HG03097 (cell line): ENCODE data around the gene AIF1.

Experiments used
- ATAC-seq: cut with Tn5 transposase; IDR thresholded peaks from one replicate; pipeline ENCODE4 v1.9.1; 2021; ENCODE audit not compliant: unreplicated experiment, low FRiP score

The AIF1 gene

DNA sequence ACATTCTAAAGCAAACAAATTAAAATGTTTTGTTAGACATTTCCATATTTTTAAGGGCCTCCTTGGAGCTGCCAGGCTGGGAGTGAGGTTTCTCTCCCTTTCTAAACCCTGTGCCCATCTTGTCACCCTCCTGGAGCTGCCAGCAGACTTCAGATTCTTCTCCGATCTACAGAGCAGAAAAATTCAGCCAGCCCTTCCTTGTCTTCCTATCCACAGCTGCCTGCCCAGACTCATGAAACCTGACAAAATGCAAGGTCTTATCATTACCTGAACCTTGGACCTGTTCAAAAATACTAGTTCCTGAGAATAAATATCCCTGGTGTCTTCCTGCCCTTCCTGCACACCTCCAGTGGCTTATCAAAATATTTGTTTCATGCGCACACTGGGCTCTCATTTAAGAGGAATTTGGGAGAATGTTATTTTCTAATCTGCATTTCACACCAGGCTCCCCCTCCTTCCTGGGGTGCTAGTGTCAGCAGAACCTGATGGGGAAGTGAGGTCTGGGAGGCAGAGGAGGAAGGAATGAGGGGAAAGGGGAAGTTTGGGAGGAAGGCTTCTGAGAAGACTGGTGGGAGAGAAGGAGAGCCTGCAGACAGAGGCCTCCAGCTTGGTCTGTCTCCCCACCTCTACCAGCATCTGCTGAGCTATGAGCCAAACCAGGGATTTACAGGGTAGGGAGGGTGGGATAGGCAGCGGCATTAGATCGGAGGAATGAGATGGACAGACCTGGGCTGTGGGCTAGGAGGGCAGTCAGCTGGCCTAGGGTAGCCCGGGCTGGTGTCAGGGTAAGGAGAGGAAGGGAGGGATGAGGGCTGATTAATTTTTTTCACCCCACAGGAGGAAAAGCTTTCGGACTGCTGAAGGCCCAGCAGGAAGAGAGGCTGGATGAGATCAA lies at the start of gene AIF1:
Gene AIF1 (plus strand): TSS at position 551 of the 895 bp plus-strand sequence. CDS start 96 bp downstream, at position 647.
- ATAC-seq = no peak

- ATAC-seq = no peak
Measured at GRCh38 chr6:31567531-31568370, 47.3 kb upstream of the AIF1 start.

- peak; percentile 67 for ATAC-seq
Measured at GRCh38 chr6:31568537-31568961, 46.5 kb upstream of the AIF1 start.

GRCh38 chr6:31569861-31570536 lies 45.0 kb upstream of the AIF1 start:
- ATAC-seq = no peak

GRCh38 chr6:31572041-31572911 lies 42.8 kb upstream of the AIF1 start, which contains the start of gene LTA:
LTA (plus strand) TSS chr6:31572289; CDS start chr6:31572743, 454 bp downstream.
- peak; percentile 40 for ATAC-seq

GRCh38 chr6:31573239-31574105 lies 41.6 kb upstream of the AIF1 start:
- no peak for ATAC-seq

DNA sequence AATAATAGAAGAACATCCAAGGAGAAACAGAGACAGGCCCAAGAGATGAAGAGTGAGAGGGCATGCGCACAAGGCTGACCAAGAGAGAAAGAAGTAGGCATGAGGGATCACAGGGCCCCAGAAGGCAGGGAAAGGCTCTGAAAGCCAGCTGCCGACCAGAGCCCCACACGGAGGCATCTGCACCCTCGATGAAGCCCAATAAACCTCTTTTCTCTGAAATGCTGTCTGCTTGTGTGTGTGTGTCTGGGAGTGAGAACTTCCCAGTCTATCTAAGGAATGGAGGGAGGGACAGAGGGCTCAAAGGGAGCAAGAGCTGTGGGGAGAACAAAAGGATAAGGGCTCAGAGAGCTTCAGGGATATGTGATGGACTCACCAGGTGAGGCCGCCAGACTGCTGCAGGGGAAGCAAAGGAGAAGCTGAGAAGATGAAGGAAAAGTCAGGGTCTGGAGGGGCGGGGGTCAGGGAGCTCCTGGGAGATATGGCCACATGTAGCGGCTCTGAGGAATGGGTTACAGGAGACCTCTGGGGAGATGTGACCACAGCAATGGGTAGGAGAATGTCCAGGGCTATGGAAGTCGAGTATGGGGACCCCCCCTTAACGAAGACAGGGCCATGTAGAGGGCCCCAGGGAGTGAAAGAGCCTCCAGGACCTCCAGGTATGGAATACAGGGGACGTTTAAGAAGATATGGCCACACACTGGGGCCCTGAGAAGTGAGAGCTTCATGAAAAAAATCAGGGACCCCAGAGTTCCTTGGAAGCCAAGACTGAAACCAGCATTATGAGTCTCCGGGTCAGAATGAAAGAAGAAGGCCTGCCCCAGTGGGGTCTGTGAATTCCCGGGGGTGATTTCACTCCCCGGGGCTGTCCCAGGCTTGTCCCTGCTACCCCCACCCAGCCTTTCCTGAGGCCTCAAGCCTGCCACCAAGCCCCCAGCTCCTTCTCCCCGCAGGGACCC lies 40.6 kb upstream of the AIF1 start:
- ATAC-seq = no peak

DNA sequence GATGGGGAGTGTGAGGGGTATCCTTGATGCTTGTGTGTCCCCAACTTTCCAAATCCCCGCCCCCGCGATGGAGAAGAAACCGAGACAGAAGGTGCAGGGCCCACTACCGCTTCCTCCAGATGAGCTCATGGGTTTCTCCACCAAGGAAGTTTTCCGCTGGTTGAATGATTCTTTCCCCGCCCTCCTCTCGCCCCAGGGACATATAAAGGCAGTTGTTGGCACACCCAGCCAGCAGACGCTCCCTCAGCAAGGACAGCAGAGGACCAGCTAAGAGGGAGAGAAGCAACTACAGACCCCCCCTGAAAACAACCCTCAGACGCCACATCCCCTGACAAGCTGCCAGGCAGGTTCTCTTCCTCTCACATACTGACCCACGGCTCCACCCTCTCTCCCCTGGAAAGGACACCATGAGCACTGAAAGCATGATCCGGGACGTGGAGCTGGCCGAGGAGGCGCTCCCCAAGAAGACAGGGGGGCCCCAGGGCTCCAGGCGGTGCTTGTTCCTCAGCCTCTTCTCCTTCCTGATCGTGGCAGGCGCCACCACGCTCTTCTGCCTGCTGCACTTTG lies 39.6 kb upstream of the AIF1 start, which contains the start of gene TNF:
Gene TNF (plus strand): TSS at position 231 of the 567 bp plus-strand sequence. CDS start 177 bp downstream, at position 408.
- no peak for ATAC-seq

- no peak for ATAC-seq
Measured at GRCh38 chr6:31575952-31576685, 38.9 kb upstream of the AIF1 start.

- ATAC-seq = no peak
Measured at GRCh38 chr6:31576897-31577578, 38.0 kb upstream of the AIF1 start.

DNA sequence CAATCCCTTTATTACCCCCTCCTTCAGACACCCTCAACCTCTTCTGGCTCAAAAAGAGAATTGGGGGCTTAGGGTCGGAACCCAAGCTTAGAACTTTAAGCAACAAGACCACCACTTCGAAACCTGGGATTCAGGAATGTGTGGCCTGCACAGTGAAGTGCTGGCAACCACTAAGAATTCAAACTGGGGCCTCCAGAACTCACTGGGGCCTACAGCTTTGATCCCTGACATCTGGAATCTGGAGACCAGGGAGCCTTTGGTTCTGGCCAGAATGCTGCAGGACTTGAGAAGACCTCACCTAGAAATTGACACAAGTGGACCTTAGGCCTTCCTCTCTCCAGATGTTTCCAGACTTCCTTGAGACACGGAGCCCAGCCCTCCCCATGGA lies 37.5 kb upstream of the AIF1 start:
- ATAC-seq = no peak

DNA sequence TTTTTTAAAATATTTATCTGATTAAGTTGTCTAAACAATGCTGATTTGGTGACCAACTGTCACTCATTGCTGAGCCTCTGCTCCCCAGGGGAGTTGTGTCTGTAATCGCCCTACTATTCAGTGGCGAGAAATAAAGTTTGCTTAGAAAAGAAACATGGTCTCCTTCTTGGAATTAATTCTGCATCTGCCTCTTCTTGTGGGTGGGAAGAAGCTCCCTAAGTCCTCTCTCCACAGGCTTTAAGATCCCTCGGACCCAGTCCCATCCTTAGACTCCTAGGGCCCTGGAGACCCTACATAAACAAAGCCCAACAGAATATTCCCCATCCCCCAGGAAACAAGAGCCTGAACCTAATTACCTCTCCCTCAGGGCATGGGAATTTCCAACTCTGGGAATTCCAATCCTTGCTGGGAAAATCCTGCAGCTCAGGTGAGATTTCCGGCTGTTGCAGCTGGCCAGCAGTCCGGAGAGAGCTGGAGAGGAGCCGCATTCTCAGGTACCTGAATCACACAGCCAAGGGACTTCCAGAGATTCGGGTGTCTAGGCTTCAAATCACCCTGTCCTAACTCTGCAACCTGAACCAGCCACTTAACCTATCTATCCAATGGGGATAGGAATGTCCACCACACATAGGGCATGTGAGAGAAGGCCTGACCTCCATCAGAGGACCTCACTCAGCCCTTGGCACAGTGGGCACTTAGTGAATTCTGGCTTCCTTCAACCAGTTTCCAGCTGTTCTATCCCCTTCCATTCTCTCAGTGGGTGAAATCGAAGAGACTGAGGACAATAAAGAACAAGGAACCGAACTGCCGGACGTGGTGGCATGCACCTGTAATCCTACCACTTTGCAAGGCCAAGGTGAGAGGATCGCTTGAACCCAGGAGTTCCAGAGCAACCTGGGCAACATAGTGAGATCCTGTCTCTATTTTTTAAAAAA lies 36.6 kb upstream of the AIF1 start:
- ATAC-seq = no peak

- no peak for ATAC-seq
Measured at GRCh38 chr6:31579119-31579505, 35.9 kb upstream of the AIF1 start.

DNA sequence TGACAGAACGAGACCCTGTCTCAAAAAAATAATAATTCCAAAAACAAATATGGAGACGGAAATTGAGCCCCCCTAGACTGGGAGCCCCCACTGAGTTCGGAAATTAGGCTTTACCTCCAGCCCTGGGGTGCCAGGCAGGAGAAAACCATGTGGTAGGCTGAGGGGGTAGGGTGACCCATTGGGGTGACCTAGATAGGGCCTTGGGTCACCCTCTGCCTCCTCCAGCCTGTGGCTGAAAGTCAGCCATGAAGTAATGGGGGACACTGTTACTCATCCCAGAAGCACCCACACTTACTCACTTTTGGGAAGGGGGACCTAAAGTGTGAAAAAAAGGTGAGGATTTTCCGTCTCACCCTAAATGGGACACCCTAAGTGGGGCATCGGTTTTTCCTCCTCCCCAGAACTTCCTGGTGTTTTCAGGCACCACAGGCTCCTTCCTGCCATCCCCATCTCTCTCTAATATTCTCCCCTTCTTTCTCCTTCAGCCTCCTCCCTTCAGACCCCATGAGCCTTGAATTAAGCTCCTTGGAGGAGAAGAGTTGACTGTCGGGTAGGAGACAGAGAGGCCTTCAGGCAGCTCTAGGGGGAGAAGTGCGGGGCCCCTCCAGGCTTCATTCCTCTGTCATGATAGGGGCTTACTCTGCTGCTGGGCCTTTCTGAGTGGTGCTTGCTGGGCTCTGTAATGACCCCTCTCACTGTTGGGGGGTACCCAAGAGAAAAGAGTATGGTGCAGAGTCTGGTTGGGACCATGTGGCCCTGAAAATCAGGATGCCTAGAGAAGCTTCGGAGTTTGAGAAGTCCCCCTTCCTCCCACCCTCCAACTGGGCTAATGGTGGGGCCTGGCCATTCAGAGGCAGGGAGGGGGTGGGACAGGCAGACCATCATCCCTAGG lies 35.2 kb upstream of the AIF1 start:
- no peak for ATAC-seq
